HL-60 (cell line): ENCODE data around the gene CALML3.

Experiments
- DNase-seq, 2 experiments: peaks; one replicate each; pipeline ENCODE4 v3.0.0-alpha.2; 2010 to 2020; ENCODE audit warnings: low read depth in 1 of 2, low spot score in 1 of 2
- H3K27ac ChIP-seq: fragments of 250-450 bp; sonication (Bioruptor Pico); replicated peaks from 2 replicates; pipeline ENCODE4 v1.5.1; 2020; ENCODE audit warnings: mild to moderate bottlenecking, moderate library complexity
- H3K27me3 ChIP-seq: fragments of 250-450 bp; sonication (Bioruptor Pico); 2 replicates; pipeline ENCODE4 v1.5.1; 2021; ENCODE audit warnings: mild to moderate bottlenecking, moderate library complexity; ENCODE audit not compliant: insufficient read depth, poor library complexity, severe bottlenecking
- H3K4me3 ChIP-seq: replicated peaks from 2 replicates; pipeline ENCODE4 v1.5.1; 2011; ENCODE audit warnings: mild to moderate bottlenecking, control low read depth, low read length; ENCODE audit not compliant: insufficient read depth
- GABPA ChIP-seq: IDR thresholded peaks from 2 replicates; pipeline ENCODE4 v1.6.1; 2012; ENCODE audit warnings: low read depth
- POLR2AphosphoS5 ChIP-seq: IDR thresholded peaks from 2 replicates; pipeline ENCODE4 v1.6.1; 2012; ENCODE audit warnings: low read depth
- SPI1 ChIP-seq: IDR thresholded peaks from 2 replicates; pipeline ENCODE4 v1.6.1; 2012; ENCODE audit warnings: low read depth, mild to moderate bottlenecking, borderline replicate concordance
- TF ChIP-seq, protein P1 (sequence below): IDR thresholded peaks from 2 replicates; pipeline ENCODE4 v1.6.1; 2012; ENCODE audit warnings: low read depth; ENCODE audit not compliant: insufficient replicate concordance
- TF ChIP-seq, protein P2 (sequence below): IDR thresholded peaks from one replicate; pipeline ENCODE4 v1.5.1; 2011; ENCODE audit warnings: low read length, control low read depth, inconsistent platforms; ENCODE audit not compliant: insufficient read depth

CALML3 gene

DNA sequence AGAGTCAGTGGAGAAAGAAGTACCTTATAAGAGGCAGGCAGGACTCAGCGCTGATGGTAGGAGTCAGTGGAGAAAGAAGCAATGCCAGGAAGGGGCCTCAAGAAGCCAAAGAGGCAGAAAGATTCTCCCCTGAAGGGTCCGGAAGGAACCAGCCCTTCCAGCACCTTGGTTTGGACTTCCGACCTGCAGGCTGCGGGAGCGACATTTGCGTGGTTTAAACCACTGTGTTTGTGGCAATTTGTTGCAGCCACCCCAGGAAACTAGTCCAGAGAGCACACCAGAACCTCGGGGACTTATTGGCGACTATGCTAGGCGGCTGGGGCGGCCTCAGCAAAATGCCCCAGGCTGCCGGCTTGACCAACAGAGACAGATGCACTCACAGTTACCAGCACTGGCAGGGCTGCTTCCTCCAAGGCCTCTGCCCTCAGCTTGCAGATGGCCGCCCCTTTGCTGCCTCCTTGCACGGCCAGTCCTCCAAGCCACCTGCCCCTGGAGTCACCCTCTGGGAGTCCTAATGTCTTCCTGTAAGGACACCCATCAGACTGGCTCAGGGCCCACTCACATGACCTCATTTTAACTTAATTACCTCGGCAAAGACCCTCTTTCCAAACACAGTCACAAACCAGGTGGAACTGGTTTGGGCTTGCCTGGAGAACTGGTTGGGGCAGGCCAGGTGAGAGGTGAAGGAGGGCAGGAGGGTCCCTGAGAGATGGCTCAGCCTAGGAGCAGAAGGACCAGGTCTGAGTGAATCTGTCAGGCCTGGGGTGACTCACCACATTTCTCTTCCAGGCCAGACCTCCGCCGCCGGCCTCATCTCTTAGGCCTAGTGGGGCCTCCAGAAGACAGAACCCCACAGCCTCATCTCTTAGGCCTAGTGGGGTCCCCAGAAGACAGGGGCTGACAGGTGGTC, 26.1 kb downstream of the CALML3 start:
- H3K4me3 ChIP-seq: no peak overlapping the region
- no peak overlapping the region for H3K27ac ChIP-seq
- TF ChIP-seq POLR2AphosphoS5: no peak
- TF ChIP-seq, protein P1, sequence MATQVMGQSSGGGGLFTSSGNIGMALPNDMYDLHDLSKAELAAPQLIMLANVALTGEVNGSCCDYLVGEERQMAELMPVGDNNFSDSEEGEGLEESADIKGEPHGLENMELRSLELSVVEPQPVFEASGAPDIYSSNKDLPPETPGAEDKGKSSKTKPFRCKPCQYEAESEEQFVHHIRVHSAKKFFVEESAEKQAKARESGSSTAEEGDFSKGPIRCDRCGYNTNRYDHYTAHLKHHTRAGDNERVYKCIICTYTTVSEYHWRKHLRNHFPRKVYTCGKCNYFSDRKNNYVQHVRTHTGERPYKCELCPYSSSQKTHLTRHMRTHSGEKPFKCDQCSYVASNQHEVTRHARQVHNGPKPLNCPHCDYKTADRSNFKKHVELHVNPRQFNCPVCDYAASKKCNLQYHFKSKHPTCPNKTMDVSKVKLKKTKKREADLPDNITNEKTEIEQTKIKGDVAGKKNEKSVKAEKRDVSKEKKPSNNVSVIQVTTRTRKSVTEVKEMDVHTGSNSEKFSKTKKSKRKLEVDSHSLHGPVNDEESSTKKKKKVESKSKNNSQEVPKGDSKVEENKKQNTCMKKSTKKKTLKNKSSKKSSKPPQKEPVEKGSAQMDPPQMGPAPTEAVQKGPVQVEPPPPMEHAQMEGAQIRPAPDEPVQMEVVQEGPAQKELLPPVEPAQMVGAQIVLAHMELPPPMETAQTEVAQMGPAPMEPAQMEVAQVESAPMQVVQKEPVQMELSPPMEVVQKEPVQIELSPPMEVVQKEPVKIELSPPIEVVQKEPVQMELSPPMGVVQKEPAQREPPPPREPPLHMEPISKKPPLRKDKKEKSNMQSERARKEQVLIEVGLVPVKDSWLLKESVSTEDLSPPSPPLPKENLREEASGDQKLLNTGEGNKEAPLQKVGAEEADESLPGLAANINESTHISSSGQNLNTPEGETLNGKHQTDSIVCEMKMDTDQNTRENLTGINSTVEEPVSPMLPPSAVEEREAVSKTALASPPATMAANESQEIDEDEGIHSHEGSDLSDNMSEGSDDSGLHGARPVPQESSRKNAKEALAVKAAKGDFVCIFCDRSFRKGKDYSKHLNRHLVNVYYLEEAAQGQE: no peak
- no peak for TF ChIP-seq GABPA
- TF ChIP-seq SPI1: no peak
- TF ChIP-seq, protein P2, sequence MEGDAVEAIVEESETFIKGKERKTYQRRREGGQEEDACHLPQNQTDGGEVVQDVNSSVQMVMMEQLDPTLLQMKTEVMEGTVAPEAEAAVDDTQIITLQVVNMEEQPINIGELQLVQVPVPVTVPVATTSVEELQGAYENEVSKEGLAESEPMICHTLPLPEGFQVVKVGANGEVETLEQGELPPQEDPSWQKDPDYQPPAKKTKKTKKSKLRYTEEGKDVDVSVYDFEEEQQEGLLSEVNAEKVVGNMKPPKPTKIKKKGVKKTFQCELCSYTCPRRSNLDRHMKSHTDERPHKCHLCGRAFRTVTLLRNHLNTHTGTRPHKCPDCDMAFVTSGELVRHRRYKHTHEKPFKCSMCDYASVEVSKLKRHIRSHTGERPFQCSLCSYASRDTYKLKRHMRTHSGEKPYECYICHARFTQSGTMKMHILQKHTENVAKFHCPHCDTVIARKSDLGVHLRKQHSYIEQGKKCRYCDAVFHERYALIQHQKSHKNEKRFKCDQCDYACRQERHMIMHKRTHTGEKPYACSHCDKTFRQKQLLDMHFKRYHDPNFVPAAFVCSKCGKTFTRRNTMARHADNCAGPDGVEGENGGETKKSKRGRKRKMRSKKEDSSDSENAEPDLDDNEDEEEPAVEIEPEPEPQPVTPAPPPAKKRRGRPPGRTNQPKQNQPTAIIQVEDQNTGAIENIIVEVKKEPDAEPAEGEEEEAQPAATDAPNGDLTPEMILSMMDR: no peak
- H3K27me3 ChIP-seq: no peaks in the 10 kb centered on the region
- no peak for DNase-seq

DNA sequence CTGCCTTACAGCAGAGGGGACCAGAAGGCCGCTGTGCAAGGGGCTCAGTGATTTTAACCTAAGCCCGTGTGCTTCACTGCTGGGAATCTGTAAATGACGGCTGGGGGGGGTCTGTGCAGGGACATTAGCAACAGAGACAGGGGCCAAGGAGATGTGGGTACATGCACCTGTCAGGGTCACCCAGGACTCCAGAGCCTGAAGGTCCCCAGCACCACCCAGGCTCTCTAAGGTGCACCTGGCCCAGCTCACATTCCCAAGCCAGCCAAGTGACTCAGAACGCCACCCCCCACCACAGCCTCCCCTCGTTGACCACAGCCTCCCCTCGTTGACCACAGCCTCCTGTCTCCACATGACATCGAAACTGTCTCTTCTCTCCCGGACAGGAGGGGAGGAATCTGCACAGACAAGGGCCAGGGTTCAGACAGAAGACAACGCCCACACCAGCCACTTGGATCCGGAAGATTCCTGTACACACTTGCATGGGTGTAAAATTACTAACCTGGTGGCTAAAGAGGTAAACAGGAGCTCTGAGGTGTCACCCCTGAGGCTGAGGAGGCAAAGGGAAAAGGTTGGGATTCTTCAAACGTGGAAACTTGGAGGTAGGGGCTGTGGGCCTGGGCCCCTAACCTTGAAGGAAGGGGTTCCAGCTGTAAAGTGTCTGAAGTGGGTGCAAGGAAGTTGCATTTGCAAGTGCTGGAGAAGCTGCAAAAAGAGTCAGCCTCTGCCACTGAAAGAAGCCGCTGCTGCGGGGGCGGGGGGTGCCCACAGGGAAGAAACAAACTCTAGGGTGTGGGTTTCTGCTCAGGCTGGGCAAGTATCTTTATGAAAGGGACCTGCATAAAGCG, 27.0 kb downstream of the CALML3 start:
- no peaks in the 10 kb centered on the region for H3K27me3 ChIP-seq
- TF ChIP-seq SPI1: no peak
- TF ChIP-seq, protein P1: no peak
- TF ChIP-seq, protein P2: no peak
- TF ChIP-seq GABPA: no peak
- TF ChIP-seq POLR2AphosphoS5: no peak
- H3K27ac ChIP-seq: no peak overlapping the region
- H3K4me3 ChIP-seq: no peak overlapping the region
- no peak for DNase-seq

DNA sequence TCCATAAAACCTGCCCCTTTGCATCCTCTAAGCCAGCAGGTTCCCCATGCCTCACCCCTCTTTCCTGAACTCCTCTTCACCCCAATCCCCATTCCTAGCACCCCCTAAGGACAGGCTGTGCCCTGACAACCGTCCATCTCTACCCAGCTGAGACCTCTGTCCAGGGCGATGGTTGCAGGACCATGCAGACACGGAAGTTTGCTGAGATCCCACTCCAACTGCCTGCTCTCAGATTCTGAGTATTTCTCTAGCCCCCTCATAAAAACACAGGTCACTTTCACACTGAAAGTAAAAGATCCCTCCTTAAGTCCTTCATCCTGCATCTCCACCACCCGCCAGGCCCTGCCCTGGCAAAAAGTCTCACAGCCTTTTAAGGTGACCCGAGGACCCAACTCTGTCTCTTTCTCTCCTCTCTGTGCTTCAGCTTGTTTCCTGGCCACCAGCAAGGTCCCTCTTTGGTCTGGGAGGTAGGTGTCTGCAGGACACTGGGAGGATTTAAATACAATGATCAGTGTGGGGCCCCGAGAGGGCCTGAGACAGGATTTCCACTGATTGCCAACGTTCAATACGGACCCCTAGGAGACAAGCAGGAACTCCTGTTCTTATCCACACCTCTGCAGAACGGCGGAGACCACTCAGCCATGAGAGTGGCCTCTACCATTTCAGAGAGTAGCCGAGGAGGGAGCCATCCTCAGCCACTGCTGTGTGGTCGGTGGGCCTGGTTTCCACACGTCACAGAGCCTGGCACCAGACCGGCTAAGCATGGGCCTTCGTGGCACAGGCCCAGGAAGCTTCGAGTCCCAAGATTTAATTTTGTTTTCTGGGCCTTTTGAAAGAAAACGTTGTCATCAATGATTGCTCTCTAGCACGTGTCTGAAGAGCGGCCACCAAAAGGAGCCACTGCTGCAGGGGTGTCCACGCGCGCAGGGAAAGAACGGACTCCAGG, 27.9 kb downstream of the CALML3 start:
- Histone ChIP-seq H3K27me3 (no peaks in the 10 kb centered on the region), H3K27ac (no peak overlapping the region), H3K4me3 (no peak overlapping the region)
- no peak for DNase-seq
- TF ChIP-seq, protein P1: no peak
- TF ChIP-seq POLR2AphosphoS5: no peak
- TF ChIP-seq, protein P2: no peak
- no peak for TF ChIP-seq SPI1
- no peak for TF ChIP-seq GABPA
